Measurements from ENCODE around the gene HIP1R. TPM values are rescaled to one million over a fixed set of nuclear protein-coding genes. Genes with fewer than 3 reads are reported as not detected.
"Not testable (repeated sequence)": the region's sequence is repeated elsewhere in the genome, so short reads cannot be mapped to it uniquely, and the experiment has no call there.

The HIP1R gene
- polyA plus RNA-seq, 1 experiment = 12.8 TPM

GRCh38 chr12:122790393-122791075 lies 44.7 kb upstream of the HIP1R start:
- ChIA-PET POLR2A (interaction anchor here (0.6 kb wide), 1 partner anchor 290 kb away, joined by 5 read pairs; no protein-coding TSS in a partner anchor), CTCF (interaction anchor here (0.6 to 2.1 kb wide), 8 partner anchors 9 to 185 kb away, joined by 3 to 8 read pairs (median 3); no protein-coding TSS in a partner anchor)
- TF ChIP-seq CTCF (IDR thresholded peaks at IDR 0.05; ENCODE audit: insufficient read depth, low read depth, low read length) = no peak
- H3K27me3 ChIP-seq (ENCODE audit: control insufficient read depth, insufficient read depth, low read length) = no peaks in the 10 kb centered on the region
- no peak for DNase-seq (ENCODE audit: low read depth)
- no peaks in the 10 kb centered on the region for H3K36me3 ChIP-seq (ENCODE audit: control insufficient read depth, insufficient read depth, low read length)
- no peak overlapping the region for H3K4me3 ChIP-seq (ENCODE audit: low read depth, low read length)

GRCh38 chr12:122793685-122794106 lies 41.6 kb upstream of the HIP1R start:
- ChIA-PET POLR2A (no interaction called here), CTCF (interaction anchor here (0.6 to 2.6 kb wide), 31 partner anchors 10 to 444 kb away, joined by 3 to 23 read pairs (median 4); no protein-coding TSS in a partner anchor)
- H3K36me3 ChIP-seq (ENCODE audit: control insufficient read depth, insufficient read depth, low read length) = no peaks in the 10 kb centered on the region
- peak; percentile 62 for TF ChIP-seq CTCF (IDR thresholded peaks at IDR 0.05; ENCODE audit: insufficient read depth, low read depth, low read length)
- H3K27me3 ChIP-seq (ENCODE audit: control insufficient read depth, insufficient read depth, low read length) = no peaks in the 10 kb centered on the region
- DNase-seq (ENCODE audit: low read depth) = no peak
- no peak overlapping the region for H3K4me3 ChIP-seq (ENCODE audit: low read depth, low read length)

GRCh38 chr12:122795807-122796206 lies 39.5 kb upstream of the HIP1R start:
- no peak overlapping the region for H3K4me3 ChIP-seq (ENCODE audit: low read depth, low read length)

GRCh38 chr12:122799641-122800243 lies 35.5 kb upstream of the HIP1R start:
- no peaks in the 10 kb centered on the region for H3K27me3 ChIP-seq (ENCODE audit: control insufficient read depth, insufficient read depth, low read length)
- DNase-seq (ENCODE audit: low read depth) = no peak
- no peak for TF ChIP-seq CTCF (IDR thresholded peaks at IDR 0.05; ENCODE audit: insufficient read depth, low read depth, low read length)
- ChIA-PET POLR2A (no interaction called here), CTCF (interaction anchor here (1.3 to 1.5 kb wide), 3 partner anchors 9 to 153 kb away, joined by 3 to 4 read pairs (median 3); no protein-coding TSS in a partner anchor)
- no peak overlapping the region for H3K4me3 ChIP-seq (ENCODE audit: low read depth, low read length)
- H3K36me3 ChIP-seq (ENCODE audit: control insufficient read depth, insufficient read depth, low read length) = no peaks in the 10 kb centered on the region

More at GRCh38 chr12:122795807-122796206, 39.5 kb upstream of the HIP1R start:
- ChIA-PET POLR2A (interaction anchor here (0.7 kb wide), 2 partner anchors 174 to 307 kb away, joined by 3 to 6 read pairs; no protein-coding TSS in a partner anchor), CTCF (interaction anchor here (2.6 kb wide), 1 partner anchor 61 kb away, joined by 7 read pairs; no protein-coding TSS in a partner anchor)
- Histone ChIP-seq H3K36me3 (ENCODE audit: control insufficient read depth, insufficient read depth, low read length) (no peaks in the 10 kb centered on the region), H3K27me3 (ENCODE audit: control insufficient read depth, insufficient read depth, low read length) (no peaks in the 10 kb centered on the region)
- DNase-seq (ENCODE audit: low read depth) = no peak
- no peak for TF ChIP-seq CTCF (IDR thresholded peaks at IDR 0.05; ENCODE audit: insufficient read depth, low read depth, low read length)

DNA sequence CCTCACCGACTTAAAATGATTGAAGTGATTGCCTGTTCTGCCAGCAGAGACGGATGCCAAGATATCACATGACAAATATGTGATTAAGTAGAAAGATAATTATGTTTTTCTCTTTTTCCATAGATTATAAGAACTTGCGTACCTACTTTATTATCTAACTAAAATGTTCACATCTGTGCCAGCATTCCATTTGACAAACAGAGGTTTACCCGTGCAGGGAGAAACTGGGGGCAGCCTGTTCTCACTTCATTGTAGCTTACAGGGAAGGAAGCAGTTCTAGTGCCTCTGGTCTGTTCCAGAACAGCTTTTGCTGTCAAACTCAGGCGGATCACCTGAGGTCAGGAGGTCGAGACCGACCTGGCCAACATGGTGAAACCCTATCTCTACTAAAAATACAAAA lies 31.3 kb upstream of the HIP1R start:
- ChIA-PET CTCF (interaction anchor here (1.1 to 2.9 kb wide), 2 partner anchors 10 to 167 kb away, joined by 3 to 23 read pairs; no protein-coding TSS in a partner anchor), POLR2A (no interaction called here)

GRCh38 chr12:122804957-122805356 lies 30.3 kb upstream of the HIP1R start:
- POLR2A ChIA-PET; H3K27me3 ChIP-seq (ENCODE audit: control insufficient read depth, insufficient read depth, low read length); DNase-seq (ENCODE audit: low read depth); H3K4me3 ChIP-seq (ENCODE audit: low read depth, low read length); H3K36me3 ChIP-seq (ENCODE audit: control insufficient read depth, insufficient read depth, low read length): not testable (repeated sequence)
- CTCF ChIA-PET = interaction anchor here (1.9 to 2.9 kb wide), 2 partner anchors 11 kb away, joined by 16 to 23 read pairs; no protein-coding TSS in a partner anchor

More for the DNA sequence above, 31.3 kb upstream of the HIP1R start:
- H3K27me3 ChIP-seq (ENCODE audit: control insufficient read depth, insufficient read depth, low read length) = no peaks in the 10 kb centered on the region
- no peaks in the 10 kb centered on the region for H3K36me3 ChIP-seq (ENCODE audit: control insufficient read depth, insufficient read depth, low read length)
- DNase-seq (ENCODE audit: low read depth) = no peak
- no peak overlapping the region for H3K4me3 ChIP-seq (ENCODE audit: low read depth, low read length)
- no peak for TF ChIP-seq CTCF (IDR thresholded peaks at IDR 0.05; ENCODE audit: insufficient read depth, low read depth, low read length)
